Measurements from ENCODE around the gene HSPA1B.
"Not testable (repeated sequence)": the region's sequence is repeated elsewhere in the genome, so short reads cannot be mapped to it uniquely, and the experiment has no call there.

The HSPA1B gene

DNA sequence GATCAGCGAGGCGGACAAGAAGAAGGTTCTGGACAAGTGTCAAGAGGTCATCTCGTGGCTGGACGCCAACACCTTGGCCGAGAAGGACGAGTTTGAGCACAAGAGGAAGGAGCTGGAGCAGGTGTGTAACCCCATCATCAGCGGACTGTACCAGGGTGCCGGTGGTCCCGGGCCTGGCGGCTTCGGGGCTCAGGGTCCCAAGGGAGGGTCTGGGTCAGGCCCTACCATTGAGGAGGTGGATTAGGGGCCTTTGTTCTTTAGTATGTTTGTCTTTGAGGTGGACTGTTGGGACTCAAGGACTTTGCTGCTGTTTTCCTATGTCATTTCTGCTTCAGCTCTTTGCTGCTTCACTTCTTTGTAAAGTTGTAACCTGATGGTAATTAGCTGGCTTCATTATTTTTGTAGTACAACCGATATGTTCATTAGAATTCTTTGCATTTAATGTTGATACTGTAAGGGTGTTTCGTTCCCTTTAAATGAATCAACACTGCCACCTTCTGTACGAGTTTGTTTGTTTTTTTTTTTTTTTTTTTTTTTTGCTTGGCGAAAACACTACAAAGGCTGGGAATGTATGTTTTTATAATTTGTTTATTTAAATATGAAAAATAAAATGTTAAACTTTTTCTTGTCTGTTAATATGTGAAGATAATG lies 2.2 kb downstream of the HSPA1B start:
- peak; percentile 52 for DNase-seq

GRCh38 chr6:31830886-31831335 lies 3.4 kb downstream of the HSPA1B start:
- no peak for DNase-seq

GRCh38 chr6:31831350-31832215 lies 4.0 kb downstream of the HSPA1B start:
- no peak for DNase-seq

DNA sequence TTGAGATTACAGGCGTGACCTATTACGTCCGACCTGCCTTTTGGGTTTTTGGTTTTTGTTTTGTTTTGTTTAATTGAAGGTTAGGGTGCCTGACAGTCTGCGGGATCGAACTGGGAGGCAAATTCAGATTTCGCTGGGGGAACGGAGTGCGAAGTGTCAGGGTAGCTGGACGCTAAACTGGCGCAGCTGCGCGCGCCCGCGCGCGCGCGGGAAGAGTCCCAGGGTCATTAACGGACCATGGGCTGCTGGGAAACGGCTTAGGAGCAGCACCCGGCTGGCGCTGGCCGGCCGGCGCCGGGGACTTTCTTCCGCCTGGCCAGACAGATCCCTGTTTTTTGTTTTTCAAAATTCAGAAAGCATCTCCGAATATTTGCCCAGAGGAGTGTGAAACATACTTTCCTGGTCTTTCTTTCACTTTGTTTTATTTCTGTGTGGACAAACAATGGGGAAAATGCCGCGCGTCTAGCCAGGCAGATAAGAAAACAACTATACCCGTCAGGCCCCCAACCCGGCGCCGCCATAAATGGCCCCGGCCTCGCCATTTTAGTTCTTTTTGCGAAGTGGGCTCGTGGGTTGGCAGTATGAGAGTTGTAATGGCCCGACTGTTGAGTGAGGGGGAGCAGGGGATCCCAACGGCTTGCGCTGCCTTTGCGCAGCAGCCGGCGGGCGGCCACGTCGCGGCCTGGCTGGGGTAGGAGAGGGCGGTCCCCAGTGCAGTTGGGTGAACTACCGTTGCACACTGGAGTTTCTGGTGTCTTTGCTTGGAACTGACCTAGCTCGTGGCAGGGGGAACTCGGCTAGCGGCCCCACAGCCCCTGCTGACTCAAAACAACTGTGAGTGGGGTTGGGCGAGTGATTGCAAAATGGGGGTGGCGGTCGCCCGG lies 7.1 kb downstream of the HSPA1B start:
- peak; percentile 96 for DNase-seq

DNA sequence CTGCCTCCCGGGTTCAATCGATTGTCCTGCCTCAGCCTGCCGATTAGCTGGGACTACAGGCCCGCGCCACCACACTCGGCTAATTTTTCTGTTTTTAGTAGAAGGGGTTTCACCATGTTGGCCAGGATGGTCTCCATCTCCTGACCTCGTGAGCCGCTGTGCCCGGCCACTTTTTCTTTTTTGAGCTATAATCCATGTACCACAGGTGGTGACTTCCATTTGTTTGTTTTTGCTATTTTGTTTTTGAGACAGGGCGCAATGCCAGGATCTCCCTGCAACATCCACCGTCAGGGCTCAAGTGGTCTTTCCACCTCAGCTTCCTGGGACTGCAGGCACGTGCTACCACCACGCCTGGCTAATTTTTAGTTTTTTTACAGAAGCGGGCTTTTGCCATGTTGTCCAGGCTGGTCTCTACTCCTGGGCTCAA lies 8.5 kb downstream of the HSPA1B start:
- DNase-seq, result peak; percentile 50

- DNase-seq, result no peak
Measured at GRCh38 chr6:31836474-31837368, 9.2 kb downstream of the HSPA1B start.

- DNase-seq, result no peak
Measured at GRCh38 chr6:31837369-31838113, 10.0 kb downstream of the HSPA1B start.

DNA sequence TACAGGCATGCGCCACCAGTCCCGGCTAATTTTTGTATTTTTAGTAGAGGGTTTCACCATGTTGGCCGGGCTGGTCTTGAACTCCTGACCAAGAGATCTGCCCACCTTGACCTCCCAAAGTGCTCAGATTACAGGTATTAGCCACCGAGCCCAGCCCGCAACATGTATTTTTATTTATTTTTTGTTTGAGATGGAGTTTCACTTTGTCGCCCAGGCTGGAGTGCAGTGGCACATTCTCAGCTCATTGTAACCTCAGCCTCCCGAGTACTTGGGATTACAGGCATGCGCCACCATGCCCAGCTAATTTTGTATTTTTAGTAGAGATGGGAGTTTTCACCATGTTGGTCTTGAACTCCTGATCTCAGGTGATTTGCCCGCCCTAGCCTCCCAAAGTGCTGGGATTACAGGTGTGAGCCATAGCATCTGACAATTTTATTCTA lies 10.6 kb downstream of the HSPA1B start:
- not testable (repeated sequence) for DNase-seq

DNA sequence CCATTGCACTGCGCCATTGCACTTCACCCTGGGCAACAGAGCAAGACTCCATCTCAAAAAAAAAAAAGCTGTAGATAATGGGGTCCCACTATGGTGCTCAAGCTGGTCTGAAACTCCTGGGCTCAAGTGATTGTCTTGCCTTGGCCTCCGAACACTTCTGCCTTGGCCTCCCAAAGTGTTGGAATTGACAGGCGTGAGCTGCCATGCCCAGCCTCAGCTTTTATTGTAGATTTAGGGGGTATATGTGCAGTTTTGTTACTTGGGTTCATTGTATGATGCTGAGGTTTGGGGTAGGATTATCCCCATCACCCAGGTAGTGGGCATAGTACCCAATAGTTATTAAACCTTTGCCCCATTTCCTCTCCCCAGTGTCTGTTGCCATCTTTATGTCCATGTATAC lies 11.4 kb downstream of the HSPA1B start:
- no peak for DNase-seq

DNA sequence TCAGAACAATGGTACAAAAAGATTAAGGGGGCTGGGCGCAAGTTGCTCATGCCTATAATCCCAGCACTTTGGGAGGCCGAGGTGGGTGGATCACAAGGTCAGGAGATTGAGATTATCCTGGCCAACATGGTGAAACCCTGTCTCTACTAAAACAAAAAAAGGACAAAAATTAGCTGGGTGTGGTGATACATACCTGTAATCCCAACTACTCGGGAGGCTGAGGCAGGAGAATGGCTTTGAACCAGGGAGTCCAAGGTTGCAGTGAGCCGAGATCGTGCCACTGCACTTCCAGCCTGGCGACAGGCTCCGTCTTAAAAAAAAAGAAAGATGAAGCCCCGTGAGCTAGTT lies 12.2 kb downstream of the HSPA1B start:
- not testable (repeated sequence) for DNase-seq

DNA sequence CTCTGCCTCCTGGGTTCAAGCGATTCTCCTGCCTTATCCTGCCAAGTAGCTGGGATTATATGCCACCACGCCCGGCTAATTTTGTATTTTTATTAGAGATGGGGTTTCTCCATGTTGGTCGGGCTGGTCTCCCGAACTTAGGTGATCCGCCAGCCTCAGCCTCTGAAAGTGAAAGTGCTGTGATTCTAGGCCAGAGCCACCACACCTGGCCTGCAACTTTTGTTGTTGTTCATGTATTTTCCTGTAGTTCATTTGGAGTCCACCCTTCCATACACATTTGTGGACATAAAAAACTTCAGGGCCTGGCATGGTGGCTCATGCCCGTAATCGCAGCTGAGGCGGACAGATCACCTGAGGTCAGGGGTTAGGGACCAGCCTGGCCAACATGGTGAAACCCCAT lies 14.5 kb downstream of the HSPA1B start:
- DNase-seq, result no peak

GRCh38 chr6:31844507-31844906 lies 17.0 kb downstream of the HSPA1B start:
- DNase-seq, result no peak

DNA sequence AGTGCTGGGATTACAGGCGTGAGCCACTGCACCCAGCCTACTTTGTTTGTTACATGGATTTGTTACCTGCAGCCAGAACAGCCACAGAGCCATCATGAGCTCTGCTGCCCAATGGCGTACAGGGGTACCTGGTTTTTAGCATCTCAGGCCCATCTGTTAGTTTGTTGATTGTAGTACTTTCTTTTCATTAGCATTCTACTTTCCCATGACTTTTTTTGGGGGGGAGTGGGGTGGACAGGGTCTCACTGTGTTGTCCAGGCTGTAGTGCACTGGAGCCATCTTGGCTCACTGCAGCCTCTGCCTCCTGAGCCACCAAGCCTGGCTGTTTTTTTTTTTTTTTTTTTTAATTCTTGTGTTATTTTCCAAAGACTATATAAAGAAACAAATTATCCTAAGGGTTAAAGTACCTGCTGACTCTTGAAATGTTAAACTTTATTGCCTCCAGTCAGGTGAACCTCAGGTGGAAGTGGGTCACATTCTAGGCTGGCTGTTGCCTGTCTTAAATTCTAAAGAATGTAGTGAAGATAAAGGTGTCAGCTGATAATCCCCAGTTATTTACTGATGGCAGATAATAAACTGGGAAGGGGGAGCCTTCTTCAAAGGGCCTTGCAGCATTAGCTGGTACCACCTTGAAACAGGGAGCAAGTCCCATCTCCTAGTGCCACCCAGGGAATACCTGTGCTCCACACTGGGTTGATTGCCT lies 19.9 kb downstream of the HSPA1B start:
- no peak for DNase-seq

DNA sequence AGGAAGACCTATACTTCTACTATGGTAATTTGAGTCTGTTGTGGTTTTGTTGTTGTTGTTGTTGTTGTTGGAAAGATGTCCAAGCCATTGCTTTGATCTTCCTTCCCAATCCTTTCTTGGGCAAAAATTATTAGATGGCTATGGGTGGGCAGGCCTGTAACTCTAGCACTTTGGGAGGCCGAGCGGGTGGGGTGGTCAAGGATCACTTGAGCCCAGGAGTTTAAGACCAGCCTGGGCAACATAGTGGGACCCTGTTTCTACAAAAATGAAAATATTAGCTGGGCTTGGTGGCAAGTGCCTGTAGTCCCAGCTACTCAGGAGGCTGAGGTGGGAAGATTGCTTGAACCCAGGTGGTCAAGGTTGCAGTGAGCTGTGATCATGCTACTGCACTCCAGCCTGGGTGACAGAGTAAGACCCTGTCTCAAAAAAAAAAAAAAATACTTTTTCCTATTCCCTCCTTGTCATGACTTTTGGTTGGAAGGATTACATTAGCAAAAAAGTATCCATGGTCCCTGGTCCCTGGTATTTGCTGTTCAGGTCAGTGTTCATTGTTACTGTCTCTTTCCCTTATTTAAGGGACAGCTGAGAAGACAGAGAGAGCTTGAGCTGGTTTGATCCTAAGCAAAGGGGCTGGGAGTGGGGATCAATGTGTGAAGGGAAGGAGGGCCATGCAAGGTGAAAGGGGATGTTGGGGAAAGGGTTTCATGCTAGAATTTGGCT lies 23.4 kb downstream of the HSPA1B start:
- DNase-seq, result no peak

DNA sequence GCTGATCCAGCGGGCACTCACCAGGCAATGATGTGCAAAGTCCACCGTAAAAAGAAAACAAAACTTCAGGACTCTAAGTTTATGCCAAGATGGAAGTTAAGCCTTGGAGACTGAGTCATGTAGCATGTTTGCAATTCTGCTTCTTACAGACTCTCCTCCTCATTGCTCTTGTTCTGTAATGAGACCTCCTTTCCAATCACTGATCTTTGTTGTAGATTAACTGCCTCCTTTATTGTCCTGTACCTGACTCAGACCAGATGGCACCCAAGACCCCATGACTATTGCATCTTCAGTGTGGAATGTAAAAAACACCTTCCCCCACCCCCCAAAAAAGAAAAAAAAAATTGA lies 23.9 kb downstream of the HSPA1B start:
- no peak for DNase-seq

DNA sequence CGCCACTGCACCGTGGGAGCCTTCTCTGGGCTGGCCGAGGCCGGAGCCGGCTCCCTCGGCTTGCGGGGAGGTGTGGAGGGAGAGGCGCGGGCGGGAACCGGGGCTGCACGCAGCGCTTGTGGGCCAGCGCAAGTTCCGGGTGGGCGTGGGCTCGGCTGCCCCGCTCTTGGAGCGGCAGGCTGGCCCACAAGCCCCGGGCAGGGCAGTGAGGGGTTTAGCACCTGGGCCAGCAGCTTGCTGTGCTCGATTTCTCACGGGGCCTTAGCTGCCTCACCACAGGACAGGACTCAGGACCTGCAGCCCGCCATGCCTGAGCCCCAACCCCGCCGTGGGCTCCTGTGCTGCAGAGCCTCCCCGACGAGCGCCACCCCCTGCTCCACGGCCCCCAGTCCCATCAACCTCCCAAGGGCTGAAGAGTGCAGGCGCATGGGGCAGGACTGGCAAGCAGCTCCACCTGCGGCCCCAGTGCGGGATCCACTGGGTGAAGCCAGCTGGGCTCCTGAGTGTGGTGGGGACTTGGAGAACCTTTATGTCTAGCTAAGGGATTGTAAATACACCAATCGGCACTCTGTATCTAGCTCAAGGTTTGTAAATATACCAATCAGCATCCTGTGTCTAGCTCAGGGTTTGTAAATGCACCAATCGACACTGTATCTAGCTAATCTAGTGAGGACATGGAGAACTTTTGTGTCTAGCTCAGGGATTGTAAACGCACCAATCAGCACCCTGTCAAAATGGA lies 24.6 kb downstream of the HSPA1B start:
- DNase-seq, result not testable (repeated sequence)

DNA sequence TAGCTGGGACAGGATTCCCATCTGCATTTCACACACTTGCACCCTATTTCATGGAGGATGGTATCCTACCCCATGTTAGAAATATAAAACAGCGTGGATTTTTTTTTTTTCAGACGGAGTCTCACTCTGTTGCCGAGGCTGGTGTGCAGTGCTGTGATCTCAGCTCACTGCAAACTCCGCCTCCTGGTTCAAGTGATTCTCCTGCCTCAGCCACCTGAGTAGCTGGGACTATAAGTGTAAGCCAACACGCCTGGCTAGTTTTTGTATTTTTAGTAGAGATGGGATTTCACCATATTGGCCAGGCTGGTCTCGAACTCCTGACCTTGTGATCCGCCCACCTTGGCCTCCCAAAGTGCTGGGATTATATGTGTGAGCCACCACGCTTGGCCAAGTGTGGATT lies 30.2 kb downstream of the HSPA1B start:
- DNase-seq, result not testable (repeated sequence)

- no peak for DNase-seq
Measured at GRCh38 chr6:31858707-31859106, 31.2 kb downstream of the HSPA1B start.

DNA sequence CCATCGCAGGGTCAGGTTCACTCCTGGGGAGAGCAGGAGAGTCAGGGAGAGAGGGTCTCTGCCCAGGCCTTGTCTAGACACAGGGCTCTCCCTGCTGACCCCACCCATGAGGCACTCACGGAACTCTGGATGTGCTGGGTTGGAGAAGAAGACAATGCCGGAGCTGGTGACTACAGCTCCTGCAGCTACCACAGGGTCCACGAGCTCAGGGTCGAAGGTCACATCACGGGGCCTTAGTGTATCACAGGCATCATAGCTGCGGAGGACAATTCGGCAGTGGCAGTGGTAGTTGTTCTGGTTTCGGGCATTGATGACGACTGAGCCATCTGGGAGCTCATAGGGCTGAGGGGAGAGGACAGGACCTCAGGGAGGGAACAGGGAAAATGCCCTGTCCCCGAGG lies 32.4 kb downstream of the HSPA1B start:
- DNase-seq, result no peak

Data from NCI-H2029 (cell line).